Activated T-helper 1 cell treated with anti-CD3 and anti-CD28 coated beads, Interleukin-2, amount 50 U/mL, for 16 hours (primary cell): Measurements from ENCODE around the gene USP15.
"Not testable (repeated sequence)": the region's sequence is repeated elsewhere in the genome, so short reads cannot be mapped to it uniquely, and the experiment has no call there.

Source experiments
- DNase-seq, 2 donors: peaks; one replicate each; pipeline ENCODE4 v3.0.0-alpha.2; 2020; ENCODE audit warnings: low read depth in 1 of 2, low spot score in 1 of 2

USP15 gene

DNA sequence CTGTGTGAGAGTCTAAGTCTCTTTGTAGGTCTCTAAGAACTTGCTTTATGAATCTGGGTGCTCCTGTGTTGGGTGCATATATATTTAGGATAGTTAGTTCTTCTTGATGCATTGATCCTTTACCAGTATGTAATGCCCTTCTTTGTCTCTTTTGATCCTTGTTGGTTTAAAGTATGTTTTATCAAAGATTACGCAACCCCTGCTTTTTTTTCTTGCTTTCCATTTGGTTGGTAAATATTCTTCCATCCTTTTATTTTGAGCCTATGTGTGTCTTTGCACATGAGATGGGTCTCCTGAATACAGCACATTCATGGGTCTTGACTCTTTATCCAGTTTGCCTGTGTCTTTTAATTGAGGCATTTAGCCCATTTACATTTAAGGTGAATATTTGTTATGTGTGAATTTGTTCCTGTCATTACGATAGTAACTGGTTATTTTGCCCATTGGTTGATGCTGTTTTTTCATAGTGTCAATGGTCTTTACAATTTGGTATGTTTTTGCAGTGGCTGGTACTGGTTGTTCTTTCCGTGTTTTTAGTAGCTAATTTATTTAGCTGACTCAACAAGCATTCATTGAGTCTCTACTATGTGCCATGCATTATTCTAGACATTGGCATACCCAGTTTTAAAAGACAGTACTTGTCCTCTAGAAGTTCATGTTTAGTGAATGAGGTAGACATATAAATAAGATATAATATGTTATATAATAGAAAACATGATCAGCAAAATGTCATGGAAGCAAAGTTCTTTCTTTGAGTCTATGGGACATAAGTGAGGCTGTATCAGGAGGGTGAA is 108.4 kb downstream of the USP15 start:
- not testable (repeated sequence) for DNase-seq

DNA sequence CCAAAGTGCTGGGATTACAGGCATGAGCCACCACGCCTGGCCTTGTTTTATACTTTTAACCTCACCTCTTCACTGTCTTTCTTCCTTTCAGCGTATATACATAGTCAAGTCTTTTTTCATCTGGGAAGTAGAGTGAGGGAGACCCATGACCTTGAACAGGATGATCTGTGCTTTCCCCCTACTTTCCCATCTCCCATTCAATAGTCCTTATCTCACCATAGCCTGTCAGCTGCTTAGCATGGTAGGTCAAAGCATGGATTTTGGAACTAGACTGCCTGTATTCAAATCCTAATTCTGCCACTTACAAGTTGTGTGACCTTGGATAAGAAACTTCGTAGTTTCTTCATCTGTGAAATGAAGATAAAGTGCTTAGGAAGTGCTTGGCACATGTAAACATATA is 110.0 kb downstream of the USP15 start:
- no peak for DNase-seq

DNA sequence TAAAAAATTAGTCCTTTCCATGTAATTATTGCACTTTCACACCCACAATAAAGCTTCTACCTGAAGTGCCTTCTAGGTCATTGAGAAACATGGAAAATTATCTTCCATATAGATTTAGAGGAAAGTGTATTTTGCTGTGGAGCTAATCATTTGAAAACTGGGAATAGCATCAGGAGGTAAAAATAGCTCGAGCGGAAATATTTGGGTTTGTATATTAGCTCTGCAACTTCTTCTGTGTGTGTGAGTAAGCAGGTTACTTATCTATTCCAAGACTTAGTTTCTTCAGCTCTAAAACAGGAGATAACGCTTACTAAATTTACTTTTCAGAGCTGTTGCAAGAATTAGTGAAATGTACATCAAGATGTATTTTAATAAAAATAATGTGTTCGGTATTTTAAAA is 111.5 kb downstream of the USP15 start:
- DNase-seq: no peak

DNA sequence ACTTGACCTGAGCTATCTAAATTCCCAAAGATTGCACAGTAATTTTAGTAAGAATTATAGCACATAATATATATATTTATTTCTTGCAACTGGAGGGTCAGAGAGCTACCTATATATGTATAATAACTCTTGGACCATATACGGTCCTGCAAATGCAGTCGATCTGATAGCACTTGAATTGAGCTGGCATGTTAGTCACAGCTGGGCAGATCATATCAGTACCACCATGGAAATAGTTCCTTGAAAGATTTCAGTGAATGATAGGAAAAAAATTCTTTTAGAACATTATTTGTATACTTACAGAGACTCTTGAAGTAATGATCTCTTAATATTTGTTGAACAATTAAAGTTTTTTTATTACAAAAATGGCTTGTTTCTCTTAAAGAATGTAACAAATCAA is 111.9 kb downstream of the USP15 start:
- DNase-seq: no peak

DNA sequence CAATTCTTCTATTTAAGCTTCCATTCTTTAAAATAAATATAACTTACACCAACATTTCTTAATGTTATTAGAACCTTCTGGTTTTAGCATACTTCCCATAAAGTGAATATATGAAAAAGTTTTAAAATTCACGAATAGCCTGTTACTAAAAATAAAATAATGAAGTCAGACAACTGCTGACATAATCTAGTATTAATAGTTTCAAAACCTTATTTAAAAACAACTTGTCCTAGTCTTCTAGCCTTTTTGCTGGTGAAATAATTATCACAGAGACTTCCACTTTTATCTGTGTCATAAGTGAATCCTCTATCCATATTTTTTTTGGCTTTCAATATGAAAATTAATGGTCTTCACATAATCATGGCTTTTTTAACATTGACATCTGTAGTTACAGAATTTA is 112.6 kb downstream of the USP15 start:
- DNase-seq: no peak

DNA sequence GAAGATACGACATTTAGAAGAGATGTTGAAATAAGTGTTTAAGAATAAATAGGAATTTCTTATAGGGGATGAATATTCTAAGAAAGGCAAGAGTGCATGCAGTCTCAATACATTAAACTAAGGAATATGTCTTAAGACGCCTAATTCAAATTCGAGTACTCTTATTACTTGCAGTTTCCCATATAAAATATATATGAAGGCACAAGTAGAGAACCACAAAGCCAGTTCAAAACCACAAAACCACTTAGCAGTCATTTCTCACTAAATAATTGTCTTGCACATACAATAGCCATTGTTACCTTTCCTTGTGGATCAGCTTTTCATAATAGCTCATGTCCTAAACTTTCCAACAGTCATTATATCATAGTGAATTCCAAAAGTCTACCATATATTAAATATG is 115.4 kb downstream of the USP15 start:
- DNase-seq: no peak

DNA sequence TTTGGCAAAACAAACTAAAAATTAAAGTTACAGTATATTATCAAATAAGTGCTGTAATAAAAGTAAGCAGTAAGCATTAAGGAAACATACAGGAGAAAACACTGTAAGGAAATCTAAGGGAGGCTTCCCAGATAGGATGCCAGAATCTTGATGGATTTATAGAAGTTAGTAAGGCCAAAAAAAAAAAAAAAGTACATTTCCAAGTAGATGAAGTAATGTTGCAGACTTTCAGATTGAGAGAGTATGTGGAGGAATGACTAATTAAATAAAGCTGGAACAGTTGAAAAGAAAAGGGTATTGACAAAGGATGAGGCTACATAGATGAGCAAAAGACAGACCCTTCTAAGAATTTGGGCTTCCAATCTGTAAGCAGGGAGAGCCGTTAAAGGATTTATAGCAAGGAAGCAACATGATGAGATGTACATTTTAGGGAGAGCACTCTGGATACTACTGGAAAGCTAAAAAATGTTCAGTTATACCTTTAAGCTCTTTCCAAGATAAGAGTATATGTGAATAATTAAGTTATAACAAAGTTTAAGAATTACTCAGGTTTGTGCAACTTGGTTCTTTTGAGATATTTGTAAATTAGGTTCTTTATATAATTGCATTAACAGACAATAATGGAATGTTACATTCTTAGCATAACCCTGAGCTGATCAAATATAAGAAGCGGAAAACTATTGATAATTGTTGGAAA is 119.0 kb downstream of the USP15 start:
- no peak for DNase-seq

DNA sequence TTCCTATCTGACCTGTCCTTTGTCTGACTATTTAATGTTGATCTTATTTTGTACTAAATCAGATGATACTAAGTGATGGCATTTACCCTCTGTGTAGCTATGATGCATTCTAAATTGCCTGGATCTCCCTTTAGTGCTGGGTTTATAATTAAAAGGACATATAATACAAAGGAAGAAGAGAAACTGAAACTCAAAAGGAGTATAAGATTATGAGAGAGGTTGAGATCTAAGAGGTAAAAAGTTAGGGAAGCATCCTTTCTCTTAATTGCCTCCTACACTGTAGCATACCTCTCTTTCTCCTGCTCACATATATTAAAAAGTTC is 119.5 kb downstream of the USP15 start:
- DNase-seq: no peak

DNA sequence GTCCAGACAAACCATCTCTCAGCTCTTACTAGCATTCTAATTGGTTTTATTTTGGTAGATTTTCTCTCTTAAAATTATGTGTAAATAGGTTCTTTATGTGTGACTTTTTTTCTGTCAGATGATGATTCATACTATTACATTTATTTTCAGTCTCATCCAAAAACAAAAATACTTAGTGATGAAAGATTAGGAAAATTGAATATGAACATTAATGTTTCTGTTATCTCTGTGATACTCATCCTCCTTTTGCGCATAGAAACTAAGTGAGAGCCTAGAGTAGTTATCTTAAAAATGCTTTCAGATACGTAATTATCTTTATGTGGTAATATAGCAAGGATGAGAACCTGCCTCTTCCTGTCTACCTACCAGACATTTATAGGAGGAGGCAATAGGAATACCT is 122.3 kb downstream of the USP15 start:
- no peak for DNase-seq

DNA sequence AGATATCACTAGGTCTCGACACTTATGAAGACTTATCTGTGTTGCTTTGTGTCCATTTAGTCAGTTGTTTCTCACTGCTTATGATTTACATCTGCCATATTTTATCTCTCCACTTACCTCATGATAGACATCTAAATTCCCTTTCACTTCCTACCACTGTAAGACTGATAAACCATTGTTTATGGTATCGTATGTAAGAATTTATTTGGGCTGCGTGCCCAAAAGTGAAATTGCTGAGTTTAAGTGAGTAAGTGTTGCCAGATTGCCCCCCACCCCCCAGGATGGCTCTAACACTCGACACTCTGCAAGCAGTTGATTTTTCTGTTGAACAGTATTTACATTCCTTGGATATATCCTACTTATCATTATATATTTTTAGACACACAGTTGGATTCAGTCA is 136.5 kb downstream of the USP15 start:
- no peak for DNase-seq

DNA sequence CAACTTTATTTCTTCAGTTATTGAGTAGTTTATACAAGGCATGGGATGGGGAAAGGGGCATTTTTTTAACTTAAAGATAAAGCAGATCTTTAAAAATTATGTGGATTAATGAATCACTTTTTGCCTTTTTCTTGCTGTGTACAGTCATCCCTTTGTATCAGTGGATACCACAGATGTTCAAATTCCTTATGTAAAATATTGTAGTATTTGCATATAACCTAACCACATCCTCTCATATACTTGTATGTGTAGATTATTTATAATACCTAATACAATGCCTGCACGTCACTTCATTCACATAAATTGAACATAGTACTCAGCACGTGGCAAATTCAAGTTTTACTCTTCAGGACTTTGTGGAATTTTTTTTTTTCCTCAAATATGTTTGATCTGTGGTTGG is 139.9 kb downstream of the USP15 start:
- DNase-seq: no peak

DNA sequence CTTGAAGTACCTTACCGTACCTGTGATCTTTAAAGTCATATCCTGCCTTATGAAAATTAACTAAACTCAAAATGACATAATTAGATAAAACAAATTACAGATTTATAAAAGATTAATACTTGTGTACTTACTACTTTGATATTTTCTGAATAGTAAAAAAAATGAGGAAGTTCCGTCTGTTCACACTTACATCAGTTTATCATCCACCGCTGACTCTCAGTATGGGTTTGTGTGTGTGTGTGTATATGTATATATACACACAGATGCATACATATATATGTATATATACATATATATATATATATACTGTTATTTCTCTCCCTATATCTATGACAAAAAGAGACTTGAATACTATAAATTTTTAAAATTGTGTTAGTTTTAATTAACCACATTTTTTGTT is 141.4 kb downstream of the USP15 start:
- DNase-seq: no peak

DNA sequence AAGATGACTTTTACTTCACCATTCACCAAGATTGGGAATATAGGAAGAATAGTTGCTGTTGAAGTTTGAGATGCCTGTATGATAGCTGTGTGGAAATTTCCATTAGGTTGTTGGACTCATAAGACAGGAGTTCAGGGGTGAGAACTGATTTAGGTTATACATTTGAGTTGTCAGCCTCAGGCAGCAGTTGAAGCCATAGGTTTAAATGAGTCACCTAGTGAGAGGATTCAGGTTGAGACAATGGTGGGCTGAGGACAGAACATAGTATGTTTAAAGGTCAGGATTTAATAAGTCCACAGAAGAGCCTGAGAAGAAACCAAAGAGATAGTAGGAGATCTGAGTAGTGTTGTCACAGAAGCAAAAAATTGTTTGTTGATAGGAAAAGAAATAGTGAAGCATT is 142.8 kb downstream of the USP15 start:
- no peak for DNase-seq

DNA sequence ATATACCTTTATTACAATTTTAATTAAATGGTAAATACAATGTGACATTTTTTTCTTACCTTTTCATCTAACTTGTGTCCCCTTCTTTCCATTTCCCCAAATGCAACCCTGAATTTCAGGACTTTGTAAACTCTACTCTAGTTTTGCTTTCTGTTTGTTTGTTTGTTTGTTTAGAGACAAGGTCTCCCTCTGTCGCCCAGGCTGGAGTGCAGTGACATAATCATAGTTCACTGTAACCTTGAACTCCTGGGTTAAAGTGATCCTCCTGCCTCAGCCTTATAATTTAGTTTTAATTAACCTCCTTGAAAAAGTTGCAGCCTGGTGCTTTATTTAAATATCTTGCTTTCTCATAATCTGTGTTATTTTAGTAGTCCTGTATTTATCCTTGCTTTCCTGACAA is 147.4 kb downstream of the USP15 start:
- DNase-seq: no peak

DNA sequence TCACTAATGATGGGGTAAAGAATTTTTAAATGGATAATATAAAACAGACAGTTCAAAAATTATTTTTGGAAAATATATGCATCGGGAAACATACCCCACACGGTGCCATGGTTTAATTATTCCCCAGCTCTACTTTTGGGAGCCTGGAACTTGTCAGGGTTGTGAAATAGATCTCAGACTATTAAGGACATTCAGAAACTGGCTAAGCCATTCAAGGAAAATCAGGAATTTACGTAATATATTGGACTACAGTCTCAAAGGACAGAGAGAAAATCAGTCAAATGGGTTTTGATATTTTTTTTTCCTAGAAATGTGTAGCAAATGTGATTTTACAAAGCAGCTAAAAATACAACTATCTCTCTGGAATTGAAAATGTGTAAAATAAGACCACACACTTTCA is 148.9 kb downstream of the USP15 start:
- no peak for DNase-seq

DNA sequence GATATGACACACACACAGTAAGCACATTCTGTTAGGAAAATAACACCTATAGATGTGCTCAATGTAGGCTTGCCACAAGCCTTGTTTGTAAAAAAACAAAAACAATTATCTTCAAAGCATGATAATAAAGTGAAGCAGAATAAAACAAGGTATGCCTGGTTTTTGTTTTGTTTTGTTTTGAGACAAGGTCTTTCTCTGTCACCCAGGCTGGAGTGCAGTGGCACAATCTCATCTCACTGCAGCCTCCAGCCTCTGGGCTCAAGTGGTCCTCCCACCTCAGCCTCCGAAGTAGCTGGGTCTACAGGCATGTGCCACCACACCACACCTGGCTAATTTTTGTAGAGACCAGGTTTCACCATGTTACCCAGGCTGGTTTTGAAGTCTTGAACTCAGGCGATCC is 154.0 kb downstream of the USP15 start:
- DNase-seq: no peak

DNA sequence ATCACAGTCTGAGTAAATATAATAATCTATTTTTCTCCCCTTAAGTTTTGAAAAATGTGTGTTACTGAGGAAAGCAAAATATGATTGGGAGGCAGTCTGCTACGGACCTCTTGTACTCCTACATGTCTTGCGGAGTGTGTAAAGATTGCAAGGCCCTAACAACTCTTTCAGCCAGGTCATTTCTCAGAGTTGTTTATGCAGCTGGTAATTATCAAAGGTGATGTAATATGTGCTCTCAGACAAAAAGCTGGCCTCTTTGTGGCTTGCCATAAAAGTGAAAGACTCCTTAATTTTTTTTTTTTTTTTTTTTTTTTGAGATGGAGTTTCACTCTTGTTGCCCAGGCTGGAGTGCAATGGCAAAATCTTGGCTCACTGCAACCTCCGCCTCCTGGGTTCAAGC is 165.9 kb downstream of the USP15 start:
- DNase-seq: no peak

DNA sequence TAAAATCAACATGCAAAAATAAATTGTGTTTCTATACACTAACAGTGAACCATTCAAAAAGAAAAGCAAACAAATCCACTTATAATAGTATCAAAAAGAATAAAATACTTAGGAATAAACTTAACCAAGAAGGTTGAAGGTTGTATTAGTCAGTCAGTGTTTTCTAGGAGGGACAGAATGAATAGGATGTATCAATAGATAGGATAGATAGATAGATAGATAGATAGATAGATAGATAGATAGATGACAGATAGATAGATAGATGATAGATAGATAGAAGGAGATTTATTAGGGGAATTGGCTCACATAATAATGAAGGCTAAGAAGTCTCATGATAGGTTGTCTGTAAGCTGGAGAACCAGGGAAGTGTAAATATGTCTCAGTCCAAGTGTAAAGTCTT is 169.3 kb downstream of the USP15 start:
- no peak for DNase-seq

DNA sequence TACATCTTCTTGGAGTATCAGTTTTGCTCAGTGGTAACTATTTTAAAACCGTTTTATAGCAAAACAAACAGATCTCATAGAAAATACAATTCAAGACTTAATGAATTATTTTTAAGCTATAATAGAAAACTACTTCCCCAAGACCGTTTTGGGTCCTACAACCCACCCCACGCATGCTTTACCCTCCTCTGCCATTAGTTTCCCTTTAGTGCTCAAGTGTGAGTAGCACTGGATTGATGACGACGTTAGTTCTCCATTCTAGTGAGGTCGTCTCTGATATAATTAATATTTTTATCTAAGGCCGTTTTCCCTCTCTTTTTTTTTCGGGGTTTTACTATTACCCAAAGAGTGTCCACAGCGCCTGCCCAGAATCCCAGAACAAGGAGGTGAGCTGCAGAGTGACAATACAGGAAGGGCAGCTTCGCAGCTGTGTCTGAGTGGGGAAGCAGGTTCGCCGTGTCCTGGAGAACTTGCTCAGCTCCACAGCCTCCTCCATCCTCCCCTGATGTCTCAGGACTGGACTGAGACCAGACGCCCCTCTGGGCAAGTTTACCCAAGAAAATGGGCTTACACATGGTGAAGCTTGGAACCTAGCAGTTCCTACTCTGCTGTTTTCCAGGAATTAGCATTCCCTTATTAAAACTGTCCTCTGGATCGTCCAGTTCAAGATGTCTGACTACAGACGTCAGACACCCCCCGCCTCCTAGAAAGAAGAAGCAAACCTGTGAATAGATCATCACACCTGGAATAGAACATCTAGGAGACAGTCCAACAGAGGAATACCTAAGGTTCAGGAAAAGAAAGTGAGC is 174.5 kb downstream of the USP15 start:
- DNase-seq: no peak

DNA sequence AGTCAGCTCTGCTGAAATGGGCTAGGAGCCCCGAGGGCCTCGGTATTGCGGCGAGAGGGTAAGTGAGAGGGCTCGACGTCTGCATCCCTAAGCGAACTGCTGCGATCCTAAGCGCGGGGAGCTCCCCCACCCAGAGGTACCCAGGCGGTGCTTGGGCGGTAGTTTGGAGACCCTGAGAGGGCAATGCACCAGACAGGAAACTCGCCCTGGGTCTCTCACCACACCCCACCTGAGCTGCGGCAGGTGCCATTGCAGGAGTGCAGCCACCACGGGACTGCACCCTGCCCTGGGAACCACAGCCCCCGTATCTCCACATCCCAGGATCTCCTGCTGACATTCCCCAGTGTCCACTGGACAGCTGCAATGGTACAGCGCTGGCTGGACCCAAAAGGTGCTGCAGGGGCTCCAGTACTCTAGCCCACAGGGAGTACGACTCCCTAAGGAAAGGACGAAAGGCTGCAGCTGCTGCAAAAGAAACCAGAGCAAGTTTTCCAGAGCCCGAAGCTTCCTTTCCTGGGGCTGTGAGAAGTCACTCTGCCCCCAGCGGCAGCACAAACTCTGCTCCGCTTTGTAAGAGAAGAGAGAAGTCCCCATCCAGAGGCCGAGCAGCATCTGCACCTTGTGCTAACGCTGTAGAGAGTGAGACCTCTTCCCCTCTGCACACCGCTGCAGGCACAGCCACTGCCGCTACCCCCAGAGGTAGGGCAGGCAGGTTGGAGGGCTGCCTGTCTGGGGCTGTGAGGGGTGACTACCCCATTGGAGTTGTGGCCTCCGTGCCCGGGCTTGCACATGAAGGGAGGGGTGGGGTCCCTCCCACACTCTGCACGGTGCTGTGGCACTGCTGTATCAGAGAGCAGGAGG is 175.3 kb downstream of the USP15 start:
- DNase-seq: peak in 1 of 2 donors; percentile 6

DNA sequence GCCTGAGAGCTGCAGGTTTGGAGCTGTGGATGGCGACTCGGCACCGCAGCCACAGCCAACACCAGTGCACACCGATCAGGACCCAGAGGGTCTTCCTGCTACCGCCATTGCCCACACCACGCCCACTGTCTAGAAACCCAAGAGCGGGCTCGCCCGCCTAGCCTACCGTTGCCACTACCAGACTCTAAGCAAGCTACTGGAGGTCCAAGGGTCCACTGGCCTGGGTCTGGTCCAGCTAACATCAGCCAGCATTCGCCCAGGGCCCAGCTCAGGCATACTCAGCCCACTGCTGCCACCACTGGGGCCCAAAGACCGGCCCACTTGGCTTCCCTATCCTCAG is 175.9 kb downstream of the USP15 start:
- DNase-seq: no peak
